GM21825 (cell line): ENCODE measurements around the gene STK40.
A peak's percentile ranks its signal among the peaks of the same experiment; 100 is the strongest.

Source experiments
- ATAC-seq: cut with Tn5 transposase; IDR thresholded peaks from one replicate; pipeline ENCODE4 v1.9.1; 2021; ENCODE audit warnings: mild to moderate bottlenecking, moderate library complexity; ENCODE audit not compliant: unreplicated experiment

Gene STK40

DNA sequence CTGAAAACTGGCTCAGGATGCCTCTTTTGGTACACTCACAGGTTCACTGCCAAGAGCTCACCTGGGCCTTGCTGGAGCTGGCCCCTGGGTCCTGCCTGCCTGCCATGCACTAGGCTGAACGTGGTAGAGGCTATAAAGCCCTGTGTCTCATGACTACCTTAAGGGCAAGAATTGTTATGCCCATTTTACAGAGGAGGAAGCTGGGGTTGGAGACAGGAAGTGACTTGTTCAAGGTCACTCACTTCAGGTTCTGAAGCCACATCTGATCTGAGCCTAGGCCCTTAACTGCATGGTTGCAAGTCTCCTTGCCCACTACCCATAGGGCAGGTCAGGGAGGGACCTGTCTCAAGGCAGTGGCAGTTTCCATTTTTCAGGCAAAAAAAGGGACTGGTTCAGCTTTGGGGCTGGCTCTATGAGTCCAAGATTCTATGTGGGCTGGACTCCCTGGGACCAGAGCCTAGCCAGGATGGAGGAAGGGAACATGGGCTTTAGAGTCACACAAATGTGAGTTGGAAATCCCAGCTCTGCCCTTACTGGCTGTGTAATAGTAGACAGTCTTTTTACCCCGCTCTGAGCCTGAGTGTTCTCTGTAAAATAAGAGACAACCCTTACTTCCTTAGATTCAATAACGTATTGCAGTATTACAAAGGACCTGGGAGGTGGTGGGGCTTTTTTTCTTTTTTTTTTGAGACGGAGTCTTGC, 7.8 kb downstream of the STK40 start:
- no peak for ATAC-seq

DNA sequence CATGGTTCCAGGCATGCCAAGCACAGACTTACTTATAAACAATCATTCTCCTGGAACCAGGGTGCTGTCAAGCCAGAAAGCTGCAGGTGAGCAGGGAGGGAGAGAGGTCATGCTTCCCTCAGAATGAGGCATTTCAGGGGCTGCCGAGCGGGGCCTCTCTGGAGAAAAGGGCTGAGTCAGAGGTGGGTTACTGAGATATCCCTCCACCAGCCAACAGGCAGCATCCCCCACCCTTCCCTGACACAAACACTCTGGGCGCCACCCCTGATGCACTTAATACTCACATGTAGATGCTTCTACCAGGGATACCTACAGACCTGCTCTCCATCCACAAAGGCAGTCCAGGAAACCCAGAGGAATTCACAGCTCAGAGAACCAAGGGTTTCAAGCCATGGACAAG, 13.1 kb downstream of the STK40 start:
- no peak for ATAC-seq

DNA sequence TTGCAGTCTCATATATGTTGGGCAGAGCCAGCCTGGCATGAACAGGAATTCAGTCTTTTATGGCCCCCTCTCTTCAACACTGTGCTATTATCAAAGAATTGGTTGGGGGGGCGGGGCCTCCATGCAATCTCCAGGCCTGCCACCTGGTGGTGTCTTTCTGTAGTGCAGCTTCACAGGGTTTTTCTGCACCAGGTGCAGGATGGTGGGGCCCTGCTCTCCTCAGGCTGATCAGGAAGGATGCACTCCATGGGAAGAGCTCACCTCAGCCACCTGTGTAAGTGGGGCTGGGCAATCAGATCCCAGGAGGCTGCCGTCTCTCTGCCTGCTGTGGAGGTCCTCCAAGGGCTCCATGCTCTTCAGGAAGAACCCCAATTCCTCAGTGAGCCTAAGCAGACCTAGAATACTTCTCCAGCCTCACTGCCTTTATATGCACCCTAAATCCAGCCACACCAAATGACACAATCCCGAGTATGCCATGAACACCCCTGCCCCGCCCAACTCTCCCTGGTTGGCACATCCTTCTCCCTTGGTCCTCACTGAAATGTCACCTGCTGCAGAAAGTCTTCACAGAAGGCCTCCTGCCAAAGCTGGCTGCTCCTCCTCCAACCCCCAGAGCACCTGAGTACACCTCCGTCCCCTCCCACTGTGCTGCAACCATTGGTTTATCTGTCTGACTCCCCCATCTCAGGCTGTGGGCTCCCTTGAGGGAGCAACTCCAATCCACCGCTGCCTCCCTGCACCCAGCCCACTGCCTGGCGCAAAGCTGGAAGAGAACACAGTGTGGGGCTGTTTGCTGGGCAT, 16.5 kb downstream of the STK40 start:
- ATAC-seq, result no peak

DNA sequence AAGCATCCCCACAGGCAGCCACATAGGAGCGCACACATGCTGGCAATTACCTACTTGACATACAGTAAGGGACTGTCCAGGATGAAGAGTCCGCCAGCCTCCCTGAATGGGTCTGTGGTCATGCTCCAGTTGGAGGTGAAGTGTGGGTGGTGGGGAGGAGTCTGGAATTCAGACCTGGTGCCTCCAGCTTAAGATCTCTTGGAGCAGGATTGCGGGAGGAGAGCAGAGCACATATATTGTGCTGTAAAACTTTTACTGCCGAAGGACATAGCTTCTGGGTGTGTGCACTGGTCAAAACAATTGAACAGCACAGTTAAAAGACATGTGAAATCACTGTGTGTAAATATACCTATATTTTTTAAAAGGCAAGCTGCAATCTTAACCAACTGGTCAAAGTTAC, 17.9 kb downstream of the STK40 start:
- ATAC-seq, result no peak

DNA sequence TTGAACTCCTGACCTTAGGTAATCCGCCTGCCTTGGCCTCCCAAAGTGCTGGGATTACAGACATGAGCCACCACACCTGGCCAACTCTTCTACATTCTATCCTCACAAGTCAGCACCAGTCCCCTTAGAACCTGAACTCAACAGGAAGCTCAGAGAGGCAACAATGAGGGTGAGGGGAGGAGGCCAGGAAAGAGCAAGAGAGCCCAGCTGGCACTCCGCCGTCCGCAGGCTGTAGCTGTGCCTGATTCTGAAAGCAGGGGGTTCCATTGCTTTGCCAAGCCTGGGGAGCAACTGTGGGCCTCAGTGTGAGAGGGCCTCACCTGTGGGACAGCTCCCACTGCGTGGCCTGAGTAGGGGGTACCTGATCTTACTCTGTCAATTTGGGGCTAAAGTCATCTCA, 18.7 kb downstream of the STK40 start:
- ATAC-seq, result no peak

DNA sequence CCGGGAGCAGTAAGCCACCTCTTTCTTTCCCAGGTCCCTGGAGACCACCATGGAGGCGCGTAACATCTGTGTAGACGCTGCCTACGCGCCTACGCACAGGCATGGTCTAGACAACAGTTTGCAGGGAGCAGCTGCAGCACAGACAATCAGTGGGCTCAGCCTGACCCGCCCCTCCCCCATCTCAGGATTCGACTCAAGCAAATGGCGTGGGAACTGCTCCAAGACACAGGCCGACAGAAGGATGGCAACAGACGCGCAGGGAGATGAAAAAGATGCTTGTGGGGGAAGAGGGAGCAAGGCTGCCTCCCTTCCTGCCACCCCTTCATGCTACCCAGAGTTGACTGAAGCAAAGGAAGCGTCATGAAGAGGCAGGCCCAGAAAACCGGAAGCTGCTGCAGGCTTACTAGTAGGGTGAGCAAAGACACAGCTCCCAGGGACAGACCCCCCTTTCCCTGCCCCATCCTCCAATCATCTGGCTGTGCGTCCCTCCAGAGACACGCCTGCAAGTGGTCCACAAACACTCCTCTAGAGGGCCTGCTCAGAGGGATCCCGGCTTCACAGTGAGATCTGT, 19.5 kb downstream of the STK40 start:
- ATAC-seq, result no peak

DNA sequence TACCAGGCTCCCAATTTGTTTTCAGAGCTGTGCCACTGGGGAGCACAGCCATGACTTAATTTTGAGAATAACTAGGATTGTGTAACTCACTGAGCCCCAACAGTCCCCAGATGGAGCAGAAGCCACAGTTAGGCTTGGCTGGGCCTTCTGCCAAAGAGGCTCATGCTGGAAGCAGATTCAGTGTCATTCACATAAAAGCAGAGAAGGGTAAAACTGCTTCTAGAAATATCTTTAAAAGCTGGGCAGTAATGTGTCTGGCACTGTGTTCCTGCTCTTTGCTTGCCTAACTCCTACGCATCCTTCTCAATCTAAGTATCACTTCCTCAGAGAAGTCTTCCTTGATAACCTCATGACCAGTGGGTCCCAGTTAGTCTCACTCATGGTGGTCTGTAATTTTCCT, 20.3 kb downstream of the STK40 start:
- no peak for ATAC-seq

DNA sequence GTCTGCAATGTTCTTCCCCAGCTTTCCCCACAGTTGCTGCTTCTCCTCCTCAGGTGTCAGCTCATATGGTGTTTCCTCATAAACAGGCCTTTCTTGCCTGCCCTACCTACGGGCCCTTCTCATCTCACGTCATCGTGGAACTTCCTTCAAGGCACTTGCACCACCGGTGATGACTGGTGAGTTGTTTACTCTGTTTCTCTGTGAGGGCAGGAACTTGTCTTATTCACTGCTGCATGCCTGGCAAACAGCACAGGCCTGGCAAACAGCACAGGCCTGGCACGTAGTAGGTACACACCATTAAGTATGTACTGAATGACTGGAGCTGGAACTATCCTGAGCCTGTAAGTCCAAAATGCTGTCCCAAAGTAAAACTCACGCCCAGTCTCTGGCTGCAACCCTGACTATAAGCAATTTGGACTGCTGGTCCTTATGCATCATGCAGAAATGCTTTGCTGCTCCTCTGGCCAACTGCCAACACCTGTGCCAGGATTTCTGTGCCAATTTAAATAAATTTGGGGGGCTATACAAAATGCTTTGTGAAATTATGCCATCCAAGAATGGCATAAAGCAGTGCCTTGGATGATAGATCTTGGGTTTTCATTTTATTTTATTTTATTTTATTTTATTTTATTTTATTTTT, 25.7 kb downstream of the STK40 start:
- no peak for ATAC-seq

DNA sequence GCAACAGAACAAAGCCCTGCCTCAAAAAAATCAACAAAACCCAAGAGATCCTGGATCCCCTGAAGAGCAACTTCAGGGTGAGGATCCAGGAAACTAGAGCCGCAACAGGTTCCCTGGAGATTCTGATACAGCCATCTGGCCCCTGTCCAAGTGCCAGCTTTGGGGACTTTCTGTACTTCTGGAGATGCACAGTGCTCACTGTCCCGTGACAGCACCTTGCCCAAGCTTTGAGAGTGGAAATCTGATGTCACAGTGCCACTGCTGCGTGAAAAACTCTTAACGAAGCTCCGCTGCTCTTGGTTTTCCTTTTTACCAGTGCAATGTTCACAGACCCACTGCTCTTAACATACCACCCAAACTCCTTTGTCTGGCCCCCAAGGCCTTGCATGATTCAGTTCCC, 26.3 kb downstream of the STK40 start:
- ATAC-seq, result no peak

DNA sequence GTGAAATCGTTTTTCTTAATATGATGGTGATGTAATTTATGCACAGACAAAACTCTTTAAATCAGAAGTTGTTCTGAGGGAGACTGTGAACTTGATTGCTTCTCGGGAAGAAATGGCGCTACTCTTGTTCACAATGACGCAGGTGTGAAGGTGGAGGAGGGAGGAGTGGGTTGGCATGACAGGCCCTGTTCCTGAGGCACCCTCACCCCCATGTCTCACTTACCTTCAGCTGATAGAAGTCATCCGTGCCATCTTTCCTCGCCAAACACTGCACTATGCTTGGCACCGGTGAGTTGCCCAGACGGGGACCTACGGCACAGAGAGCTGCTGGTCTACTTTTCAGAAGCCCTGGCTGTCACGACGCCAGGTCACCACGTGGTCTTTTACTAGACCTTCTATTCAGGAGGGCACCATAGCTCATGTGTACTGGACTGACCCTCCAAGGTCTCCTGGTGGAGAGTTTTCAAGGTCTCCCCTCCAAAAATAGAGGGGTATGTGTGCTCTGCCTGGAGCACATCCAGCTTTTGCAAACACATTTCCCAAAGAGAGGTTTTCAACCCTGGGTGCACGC, 27.1 kb downstream of the STK40 start:
- ATAC-seq, result no peak

DNA sequence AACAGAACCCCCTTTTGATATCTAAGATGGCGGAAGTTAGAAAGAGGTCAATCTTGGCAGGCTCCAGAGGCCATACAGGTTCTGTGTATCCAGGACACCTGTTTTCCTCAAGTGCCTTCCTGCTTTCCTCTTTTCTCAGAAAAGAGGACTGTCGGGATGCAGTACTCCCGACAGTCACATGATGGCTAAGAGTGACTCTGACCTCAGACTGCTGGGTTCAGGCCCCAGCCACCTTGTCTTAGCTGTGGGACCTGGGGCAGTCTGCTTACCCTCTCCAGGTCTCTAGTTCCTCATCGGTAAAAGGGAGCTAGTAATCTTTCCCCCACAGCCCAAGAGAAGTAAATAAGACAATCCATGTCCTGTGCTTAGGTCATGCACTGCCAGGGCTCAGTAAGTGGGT, 29.9 kb downstream of the STK40 start:
- no peak for ATAC-seq

DNA sequence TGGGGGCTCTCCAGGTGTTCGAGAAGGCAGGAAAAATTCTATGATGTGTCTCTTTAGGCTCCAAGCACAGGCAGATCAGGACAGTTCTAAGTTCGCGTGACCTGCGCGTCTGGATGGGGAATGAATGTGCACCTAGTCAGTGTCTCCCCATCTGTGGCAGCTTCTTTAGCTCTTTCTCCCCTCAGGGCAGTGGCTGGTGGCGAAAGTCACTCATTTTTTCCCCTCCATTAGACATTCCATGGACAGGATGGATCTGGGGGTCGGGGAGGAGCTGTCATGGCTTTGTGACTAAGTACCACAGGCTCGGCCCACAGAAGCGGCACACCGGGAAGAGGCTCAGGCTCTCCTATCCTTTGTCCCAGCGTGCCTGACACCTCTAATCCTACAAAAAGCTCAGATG, 31.2 kb downstream of the STK40 start:
- no peak for ATAC-seq

DNA sequence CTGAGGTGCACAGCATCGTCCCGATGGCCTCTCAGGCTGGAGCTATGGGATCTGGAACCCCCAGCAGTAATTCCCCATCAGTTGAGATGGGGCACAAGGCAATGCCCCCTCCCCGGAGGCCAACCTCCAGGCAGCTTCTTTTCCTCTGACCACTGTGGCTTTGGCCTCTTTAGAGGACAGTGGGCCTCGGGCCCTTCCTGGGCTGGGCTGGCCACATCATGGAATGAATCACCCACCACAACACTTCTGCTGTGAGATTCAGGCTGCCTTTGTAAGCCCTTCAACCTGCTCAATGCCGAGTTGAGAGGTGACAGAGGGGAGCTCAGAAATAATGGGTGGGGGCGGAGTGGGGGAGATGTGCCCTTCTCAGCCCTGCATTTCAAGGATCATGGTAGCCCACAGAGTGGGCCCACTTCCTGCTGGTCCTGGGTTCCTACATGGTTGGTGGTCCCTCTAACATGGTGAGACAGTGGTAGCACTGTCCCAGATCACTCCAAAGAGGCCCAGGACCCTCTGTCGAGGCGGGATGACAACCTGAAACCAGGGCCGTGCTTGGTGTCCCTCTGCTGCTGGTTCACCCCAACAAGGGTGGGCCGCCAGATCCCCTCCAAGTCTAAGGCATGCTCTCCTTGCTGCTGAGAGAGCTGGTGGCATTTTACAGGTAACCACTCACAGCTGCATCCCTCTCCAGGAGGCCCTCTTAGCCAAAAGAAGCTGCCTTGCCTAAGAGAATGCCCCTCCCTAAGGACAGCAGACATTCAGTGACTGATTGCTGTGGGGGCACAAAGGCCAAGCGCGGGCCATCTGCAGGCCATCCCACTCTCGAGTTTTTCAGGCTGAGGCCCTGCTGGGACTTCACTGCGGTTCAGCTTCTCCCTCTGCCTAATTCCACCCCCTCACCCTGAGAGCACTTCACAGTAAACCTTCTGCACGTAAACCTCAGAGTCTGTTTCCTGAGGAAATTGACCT, 32.5 kb downstream of the STK40 start:
- no peak for ATAC-seq

DNA sequence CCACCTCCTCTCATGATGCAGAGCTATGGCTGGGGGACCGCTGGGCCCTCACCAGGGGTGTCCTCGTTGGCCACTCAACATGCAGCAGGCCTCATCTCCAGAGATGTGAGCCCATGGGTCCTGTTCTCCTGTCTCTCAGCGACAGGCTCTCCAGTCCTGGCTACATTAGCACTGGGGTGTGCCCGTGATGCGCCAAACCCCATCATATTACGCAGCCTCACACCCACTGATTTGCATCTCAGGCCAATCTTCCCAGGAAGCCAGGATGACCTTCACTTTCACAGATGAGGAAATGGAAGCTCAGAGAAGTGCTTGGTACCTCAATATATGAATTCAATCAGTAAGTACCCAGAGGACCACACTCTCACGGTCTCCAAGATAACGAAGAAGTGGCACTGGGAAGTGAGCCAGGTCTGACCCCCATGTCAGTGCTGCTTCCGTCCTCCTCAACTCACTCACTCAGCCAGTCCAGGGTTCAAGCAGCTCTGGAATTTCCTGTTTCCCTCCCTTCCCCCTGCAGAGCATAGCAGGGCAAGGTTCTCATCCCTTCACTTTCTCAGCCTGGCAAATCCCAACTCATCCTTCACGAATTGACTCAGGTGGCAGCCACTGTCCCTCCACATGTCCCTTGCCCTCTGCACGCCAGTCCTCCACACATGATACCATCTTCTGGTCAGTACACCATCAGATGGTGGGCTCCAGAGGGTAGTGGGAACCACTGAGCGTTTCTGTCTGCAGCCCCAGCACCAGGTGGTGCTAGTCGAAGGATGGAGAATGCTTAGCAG, 33.4 kb downstream of the STK40 start:
- no peak for ATAC-seq

DNA sequence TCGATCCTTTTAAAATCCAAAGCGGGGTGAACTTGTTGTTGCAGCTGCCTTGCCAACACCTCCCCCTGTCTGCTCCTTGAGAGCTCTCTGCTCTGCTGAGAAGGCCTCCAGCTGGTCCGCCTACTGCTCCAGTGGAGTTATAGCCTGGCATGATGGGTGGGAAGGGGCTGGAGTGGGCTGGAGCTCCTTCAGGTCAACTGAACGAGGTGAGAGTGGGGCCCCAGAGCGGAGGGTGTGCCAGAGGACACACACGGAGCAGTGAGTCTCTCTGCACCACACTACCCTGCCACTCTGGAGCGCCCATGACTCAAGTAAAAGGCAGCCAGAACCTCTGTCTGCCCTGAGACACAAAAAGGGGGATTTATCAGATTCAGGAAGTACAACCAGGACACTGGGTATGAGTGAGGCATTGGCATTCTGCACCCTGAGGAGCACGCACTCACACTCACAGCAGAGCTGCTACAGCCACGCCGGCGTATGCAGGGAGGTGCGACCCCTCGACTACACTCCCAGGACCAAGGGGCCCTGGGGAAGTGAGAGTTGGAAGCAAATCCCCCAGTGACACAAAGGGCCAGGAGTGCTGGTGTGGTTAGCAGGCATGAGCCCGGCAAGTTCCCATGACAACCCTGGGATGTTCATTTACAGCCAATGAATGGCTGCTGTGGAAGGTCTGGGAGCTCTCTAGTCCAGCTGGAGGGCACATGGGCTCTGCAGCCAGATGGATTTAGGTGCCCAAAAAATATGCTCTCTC, 34.3 kb downstream of the STK40 start:
- no peak for ATAC-seq

DNA sequence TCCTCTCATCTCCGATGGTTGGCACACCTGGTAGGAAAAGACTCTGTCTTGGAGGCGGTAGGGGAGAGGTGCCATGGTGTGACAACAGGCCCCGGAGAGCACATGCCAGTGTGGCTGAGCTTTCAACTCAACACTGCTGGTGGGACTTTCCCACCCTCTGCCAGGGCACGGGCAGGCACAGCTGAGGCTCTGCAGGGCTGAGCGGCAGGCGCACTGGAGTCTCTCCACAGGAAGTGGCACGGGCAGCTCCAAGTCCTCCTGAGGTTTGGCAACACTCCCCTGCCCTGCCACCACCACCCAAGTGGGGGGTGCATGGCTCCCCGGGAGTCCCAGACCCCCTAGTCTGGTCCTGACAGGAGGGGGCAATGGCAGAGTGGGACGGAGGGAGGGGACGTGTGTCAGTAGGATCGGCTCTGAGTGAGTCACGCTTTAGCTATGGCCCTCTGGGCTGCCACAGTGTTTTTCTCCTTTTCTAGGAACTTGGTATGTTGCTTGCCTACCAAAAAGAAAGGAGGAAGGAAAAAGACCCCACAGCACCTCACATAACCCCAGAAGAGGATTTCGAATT, 35.0 kb downstream of the STK40 start:
- ATAC-seq, result no peak

DNA sequence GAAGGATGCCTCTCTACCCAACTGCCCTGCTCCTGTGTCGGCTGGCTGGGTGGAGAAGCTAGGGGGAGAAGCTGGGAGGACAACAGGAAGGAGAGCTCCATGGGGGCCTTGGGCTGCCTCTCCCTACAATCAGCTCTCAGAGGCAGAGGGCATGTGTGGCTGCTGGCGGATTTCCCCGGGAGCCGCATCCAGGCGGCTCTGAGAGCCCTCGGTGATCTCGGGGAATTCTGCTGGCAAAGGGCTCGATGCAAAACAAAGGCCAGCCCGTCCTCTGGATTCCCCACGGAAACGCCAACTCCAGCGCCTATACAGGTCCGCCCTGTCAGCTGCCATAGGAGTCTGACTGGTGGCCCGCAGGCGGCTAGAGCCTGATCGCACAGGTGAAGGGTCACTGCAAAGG, 35.9 kb downstream of the STK40 start:
- no peak for ATAC-seq

DNA sequence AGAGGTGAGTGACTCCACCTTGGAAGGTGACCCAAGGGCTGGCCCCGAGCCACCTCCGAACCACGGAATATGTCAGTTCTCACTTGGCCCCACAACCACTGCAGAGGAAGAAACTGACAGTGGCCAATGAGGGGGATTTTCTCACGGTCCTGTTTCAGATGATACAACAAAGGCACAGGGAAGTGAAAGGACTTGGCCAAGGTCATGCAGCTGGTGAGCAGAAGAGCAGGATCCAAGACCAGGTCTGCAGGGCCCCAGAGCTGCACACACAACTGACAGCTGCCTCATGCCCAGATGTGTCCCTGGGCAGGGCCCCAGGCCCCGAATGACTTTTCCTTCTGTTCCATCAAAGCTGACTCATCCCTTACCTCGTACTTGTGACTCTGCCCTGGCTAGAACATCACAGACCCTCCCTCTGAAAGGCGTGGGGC, 36.5 kb downstream of the STK40 start:
- ATAC-seq, result peak; percentile 80
